ENCODE measurements around the gene GRK3.
"Not testable (repeated sequence)": the region's sequence is repeated elsewhere in the genome, so short reads cannot be mapped to it uniquely, and the experiment has no call there.

The GRK3 gene

DNA sequence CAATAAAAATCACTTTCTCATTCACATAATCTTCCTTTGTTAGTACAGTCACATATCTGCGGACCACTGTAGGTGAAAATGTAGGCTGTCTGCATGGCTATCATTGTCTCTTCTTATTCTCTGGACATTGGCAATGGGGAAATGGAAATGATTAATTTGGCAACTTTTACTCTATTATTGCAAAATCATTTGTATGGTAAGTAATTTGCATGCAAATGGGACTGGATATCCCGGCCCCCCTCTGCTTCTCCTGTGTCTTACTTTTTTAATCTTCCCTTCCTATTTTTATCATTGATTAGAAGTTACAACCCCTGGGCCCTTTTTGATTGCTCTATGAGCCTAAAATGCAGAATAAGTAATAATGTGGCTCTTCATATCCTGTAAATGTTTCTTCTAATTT lies 6.0 kb downstream of the GRK3 start:
- no peak for DNase-seq (ENCODE audit: low read depth in 2 of 3, low spot score in 2 of 3)

DNA sequence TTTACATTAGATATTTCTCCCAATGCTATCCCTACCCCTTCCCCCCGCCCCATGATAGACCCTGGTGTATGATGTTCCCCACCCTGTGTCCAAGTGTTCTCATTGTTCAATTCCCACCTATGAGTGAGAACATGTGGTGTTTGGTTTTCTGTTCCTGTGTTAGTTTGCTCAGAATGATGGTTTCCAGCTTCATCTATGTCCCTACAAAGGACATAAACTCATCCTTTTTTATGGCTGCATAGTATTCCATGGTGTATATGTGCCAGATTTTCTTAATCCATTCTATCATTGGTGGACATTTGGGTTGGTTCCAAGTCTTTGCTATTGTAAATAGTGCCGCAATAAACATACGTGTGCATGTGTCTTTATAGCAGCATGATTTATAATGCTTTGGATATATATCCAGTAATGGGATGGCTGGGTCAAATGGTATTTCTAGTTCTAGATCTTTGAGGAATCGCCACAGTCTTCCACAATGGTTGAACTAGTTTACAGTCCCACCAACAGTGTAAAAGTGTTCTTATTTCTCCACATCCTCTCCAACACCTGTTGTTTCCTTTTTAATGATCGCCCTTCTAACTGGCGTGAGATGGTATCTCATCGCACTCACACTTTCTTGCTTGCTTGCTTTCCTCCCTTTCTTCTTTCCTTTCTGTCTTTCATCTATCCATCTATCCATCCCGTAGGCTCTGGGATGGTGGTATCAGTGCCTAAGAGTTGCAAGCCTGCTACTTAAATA lies 7.7 kb downstream of the GRK3 start:
- not testable (repeated sequence) for DNase-seq (ENCODE audit: low read depth in 2 of 3, low spot score in 2 of 3)

DNA sequence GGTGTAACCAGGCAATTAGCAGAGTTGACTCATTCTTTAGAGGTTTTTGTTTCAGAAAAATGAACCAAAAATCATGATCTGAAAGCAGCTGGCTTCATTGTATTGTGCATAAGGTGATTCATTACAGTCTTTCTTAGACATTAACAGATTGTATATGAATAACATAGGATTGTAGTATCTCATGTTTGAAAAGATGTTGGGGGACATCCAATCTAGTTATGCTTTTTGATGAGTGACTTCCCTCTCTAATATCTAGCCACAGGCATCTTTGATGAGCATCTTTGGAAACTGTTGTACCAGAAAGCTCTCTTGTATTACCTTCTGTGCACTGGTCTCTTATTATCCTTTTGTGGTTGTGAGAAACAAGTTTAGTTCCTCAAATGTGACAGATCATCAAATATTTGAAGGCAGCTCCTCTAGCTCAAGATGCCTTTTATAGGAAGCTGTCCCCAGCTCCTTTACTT lies 8.3 kb downstream of the GRK3 start:
- DNase-seq (ENCODE audit: low read depth in 2 of 3, low spot score in 2 of 3): no peak

DNA sequence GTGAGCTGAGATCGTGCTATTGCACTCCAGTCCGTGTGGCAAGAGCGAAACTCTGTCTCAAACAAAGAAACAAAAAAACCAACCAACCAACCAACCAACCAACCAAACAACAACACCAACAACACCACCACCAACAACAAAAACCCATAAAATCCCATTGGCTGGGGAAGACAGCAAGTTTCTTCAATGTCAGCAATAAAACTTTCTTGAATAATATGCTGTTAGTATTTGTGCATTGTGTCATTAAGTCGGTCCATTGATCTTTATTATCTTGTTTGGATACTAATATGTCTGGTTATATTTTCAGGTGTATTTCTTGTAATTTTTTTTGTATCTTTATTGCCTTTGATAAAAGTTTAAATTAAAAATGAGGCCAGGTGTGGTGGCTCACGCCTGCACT lies 9.4 kb downstream of the GRK3 start:
- no peak for DNase-seq (ENCODE audit: low read depth in 2 of 3, low spot score in 2 of 3)

DNA sequence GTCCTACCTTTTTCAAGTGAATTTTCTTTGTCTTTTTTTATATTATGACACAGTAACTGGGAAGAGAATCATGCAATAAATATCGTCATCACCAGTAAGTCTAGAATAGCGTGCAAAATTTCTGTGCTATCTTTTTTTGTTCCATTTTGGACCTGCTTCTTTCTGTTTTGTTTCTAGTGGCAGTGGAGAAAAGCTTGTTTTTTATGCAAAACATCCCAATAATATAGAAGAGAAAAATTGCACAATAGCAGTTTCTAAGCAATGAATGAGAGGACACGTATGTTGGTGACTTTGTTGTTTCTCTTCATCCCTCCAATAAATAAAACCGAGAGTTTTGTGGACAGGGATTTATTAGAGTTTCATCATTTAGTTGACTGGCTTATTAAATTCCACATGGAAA lies 10.3 kb downstream of the GRK3 start:
- DNase-seq (ENCODE audit: low read depth in 2 of 3, low spot score in 2 of 3): no peak

DNA sequence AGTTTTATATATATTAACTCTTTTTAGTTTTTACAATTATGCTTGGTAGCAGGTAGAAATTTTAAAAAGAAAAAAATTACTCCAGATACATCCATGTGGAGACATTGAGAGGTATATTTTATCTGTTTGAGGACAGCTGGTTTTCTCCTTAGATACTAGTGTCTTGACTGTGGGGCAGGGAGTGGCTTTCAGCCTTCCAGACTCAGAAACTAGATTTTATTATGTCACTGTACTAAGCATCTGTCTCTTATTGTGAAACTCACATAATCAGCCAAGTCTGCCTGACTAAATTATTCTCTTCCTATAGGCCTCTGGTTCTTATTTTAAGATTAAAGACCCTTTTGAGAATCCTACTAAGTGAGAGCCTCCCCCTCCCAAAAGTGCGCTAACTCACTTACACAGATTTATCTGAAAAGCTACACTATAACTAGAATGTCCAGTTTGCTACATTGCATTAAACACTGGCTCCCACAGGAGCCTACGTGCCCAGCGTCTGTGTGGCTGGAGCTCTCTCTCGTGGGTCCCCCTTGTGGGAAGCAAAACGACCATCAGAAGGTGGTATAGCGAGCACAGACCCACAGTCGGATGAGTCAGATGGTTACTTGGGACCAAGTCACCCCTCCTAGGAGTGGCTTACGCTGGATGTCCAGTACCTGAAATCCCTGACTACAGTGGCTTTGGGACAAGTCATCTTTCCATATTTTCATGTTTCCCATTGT lies 11.4 kb downstream of the GRK3 start:
- not testable (repeated sequence) for DNase-seq (ENCODE audit: low read depth in 2 of 3, low spot score in 2 of 3)

DNA sequence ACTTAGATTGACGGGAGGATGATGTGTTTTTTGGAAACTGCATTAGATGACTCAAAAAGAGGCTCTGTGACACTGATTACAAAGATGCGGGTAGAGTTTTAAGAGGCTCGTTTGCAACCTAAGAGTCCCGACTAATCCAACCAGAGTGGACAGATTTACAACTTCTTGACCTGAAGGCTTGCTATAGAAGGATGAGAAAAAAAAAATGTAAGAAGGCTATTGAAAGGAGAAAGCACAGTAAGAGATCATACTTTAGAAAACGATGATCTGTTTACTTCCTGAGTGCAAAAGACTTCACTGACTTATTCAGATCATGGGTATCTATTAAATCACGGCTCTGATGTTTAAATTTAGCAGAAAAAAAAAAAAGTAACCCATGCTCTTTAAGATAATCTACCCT lies 17.0 kb downstream of the GRK3 start:
- not testable (repeated sequence) for DNase-seq (ENCODE audit: low read depth in 2 of 3, low spot score in 2 of 3)

DNA sequence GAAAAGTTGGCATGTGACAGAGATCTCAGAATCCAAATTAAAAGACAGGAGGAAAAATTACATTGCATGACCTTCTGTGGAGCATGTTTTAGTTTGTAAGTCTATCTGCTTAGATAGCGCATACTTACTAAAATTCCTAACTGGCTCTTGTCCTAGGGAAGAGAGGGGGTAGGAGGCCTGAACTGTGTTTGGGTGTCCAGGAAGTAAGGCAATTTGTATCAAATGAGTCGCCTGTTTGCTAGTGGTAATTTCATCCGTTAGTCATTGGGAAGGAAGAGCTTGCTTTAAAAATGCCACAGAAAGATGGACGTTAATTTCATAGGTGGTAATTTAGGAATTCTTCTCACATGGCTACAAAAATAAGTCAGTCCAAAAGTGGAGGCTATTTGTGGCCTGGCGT lies 18.5 kb downstream of the GRK3 start:
- no peak for DNase-seq (ENCODE audit: low read depth in 2 of 3, low spot score in 2 of 3)

DNA sequence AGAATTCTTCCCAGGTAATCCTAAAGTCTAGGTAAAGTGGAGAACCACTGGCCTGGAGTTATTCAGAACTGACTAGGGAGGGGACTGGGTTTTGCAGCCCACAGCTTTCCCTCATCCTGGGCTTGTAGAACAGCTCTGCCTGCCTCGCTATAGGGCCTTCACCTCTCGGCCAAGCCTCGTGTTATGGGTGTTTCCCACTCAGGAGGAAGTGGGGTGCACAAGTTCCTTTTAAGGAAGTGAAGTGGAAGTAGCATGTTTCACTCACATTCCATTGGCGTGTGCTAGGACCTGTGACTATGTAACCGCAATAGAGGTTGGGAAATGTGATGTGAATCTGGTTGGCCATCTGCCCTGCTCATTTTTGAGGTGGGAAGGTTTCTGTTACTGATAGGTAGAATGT lies 20.5 kb downstream of the GRK3 start:
- not testable (repeated sequence) for DNase-seq (ENCODE audit: low read depth in 2 of 3, low spot score in 2 of 3)

DNA sequence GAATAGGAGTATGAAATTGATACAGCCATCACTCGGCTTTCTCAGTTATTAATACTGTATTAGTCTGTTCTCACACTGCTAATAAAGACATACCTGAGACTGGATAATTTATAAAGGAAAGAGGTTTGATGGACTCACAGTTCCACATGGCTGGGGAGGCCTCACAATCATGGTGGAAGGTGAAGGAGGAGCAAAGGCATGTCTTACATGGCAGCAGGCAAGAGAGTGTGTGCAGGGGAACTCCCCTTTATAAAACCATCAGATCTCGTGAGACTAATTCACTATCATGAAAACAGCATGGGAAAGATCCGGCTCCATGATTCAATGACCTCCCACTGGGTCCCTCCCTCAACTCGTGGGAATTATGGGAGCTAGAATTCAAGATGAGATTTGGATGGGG lies 25.2 kb downstream of the GRK3 start:
- not testable (repeated sequence) for DNase-seq (ENCODE audit: low read depth in 2 of 3, low spot score in 2 of 3)

DNA sequence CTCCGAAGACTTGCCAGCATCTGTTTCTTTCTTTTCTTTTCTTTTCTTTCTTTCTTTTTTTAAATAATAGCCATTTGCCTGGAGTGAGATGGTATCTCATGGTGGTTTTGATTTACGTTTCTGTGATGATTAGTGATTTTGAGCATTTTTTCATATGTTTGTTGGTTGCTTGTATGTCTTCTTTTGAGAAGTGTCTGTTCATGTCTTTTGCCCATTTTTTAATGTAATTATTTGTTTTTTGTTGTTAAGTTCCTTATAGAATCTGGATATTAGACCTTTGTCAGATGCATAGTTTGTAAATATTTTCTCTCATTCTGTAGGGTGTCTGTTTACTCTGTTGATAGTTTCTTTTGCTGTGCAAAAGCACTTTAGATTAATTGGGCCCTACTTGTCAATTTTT lies 28.8 kb downstream of the GRK3 start:
- not testable (repeated sequence) for DNase-seq (ENCODE audit: low read depth in 2 of 3, low spot score in 2 of 3)

DNA sequence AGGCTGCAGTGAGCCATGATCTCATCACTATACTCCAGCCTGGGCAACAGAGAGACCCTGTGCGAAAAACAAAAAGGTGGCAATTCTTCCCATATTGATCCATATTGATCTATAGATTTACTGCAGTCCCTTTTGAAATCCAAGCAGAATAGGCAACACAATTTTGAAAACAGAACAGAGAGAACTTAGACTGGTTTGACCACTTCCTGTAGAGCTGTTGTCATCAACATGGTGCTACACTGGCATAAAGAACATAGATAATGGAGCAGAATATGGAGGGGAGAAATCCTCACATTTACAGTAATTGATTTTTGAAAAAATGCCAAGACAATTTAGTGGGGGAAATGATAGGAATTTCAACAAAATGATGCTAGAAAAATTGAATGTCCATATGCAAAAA lies 34.1 kb downstream of the GRK3 start:
- DNase-seq (ENCODE audit: low read depth in 2 of 3, low spot score in 2 of 3): no peak

DNA sequence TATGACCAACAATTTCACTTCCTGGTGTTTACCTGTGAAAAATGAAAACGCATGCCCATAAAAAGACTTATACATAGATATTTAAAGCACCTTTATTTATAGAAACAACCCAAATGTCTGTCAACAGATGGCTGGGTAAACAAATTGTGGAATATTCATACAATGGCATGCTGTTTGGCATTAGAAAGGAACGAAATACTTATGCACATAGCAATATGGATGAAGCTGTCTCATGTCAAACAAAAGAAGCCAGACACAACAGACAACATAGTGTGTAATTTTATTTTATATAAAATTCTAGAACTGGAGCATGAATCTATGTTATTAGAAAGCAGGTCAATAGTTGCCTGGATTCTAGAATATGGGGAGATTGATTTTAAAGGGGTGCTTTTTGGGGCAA lies 38.0 kb downstream of the GRK3 start:
- DNase-seq (ENCODE audit: low read depth in 2 of 3, low spot score in 2 of 3): no peak

DNA sequence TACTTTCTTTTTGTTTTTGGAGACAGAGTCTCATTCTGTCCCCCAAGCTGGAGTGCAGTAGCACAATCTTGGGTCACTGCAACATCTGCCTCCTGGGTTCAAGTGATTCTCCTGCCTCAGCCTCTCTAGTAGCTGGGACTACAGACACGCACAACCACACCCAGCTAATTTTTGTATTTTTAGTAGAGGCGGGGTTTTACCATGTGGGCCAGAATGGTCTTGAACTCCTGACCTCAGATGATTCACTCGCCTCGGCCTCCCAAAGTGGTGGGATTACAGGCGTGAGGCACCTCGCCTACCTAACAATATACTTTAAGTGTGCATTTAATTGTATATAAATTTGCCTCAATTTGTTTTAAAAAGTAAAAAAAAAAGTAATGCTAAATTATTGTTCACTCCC lies 38.4 kb downstream of the GRK3 start:
- no peak for DNase-seq (ENCODE audit: low read depth in 2 of 3, low spot score in 2 of 3)

DNA sequence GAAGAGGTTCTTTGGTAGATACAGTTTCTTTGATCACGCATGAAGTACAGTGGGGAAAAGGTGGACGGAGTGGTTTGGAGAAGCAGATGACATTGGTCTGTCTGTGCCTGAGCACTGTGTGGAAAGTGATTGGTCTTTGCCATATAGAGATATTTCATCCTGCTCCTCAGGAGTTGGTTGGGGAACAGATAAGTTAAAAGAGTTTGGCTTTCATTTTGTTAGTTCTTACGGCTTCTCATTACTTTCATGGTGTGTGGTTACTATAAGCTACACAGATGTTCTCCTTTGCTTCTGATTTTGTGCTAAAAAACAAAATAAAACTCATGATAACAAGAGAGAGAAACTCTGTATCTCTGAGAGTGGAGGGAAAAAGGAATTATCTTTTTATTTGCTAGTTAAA lies 40.7 kb downstream of the GRK3 start:
- DNase-seq (ENCODE audit: low read depth in 2 of 3, low spot score in 2 of 3): not testable (repeated sequence)

DNA sequence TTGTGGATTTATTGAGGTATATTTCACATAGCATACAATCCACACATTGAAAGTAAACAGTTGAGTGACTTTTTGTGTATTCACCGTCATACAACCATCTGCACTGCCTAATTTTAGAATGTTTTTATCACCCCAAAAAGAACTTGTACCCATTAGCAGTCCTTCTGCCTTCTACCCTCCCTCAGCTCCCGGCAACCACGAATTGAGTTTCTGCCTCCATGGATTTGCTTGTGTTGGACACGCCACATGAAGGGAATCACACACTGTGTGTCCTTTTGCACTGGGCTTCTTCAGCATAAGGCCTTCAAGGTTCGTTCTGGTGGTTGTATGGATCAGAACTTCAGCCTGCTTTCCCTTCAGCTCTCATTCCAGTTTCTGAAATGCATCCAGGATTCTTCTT lies 41.1 kb downstream of the GRK3 start:
- DNase-seq (ENCODE audit: low read depth in 2 of 3, low spot score in 2 of 3): not testable (repeated sequence)

DNA sequence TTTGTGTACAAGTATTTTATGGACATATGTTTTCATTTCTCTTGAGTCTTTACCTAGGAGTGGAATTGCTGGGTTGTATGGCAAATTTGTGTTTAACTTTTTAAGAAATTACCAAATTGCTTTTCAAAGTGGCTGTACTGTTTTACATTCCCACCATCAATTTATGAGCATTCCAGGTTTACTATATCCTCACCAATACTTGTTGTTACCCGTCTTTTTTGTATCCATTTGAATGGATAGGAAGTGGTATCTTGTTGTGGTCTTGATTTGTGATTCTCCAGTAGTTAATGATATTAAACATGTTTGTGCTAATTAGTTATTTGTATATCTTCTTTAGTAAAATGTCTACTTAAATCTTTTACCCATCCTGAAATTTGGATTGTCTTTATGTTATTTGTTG lies 46.8 kb downstream of the GRK3 start:
- not testable (repeated sequence) for DNase-seq (ENCODE audit: low read depth in 2 of 3, low spot score in 2 of 3)

DNA sequence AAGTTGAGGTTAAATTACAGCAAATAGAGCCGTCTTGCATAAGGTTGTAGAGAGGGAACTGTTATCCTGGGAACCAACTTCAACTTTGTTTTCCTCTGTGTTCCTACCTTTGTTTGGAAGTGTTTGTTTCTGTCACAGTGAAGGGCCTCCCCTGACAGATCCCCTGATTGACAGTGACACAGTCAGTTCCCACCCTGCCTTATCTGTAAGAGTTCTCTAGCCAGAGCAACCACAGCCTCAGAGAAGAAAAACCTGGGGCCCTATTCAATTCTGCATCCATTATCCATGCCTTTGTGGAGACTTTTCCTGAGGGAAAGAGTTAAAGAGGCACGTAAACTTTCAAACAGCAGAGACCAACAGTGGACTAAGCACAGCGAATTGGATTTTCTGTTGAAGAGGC lies 48.7 kb downstream of the GRK3 start:
- not testable (repeated sequence) for DNase-seq (ENCODE audit: low read depth in 2 of 3, low spot score in 2 of 3)

DNA sequence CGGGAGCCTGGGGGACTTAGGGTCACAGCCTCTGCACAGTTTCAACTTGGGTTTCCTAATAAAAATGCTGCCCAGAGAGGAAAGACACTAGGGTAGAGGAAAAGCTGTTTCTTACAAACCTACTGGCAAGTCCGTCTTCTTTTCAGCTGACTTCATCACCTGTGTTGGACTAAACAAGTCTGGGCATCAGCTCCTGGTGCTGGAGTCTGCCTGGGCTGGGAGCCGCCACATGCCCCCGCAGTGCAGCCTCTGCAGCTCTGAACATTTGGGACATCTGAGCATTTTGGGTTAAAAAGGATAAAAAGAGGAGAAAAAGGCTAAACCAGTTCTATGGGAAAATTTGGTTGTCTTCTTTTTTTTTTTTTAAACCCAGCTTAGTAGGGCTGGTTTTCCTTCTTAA lies 49.1 kb downstream of the GRK3 start:
- not testable (repeated sequence) for DNase-seq (ENCODE audit: low read depth in 2 of 3, low spot score in 2 of 3)

DNA sequence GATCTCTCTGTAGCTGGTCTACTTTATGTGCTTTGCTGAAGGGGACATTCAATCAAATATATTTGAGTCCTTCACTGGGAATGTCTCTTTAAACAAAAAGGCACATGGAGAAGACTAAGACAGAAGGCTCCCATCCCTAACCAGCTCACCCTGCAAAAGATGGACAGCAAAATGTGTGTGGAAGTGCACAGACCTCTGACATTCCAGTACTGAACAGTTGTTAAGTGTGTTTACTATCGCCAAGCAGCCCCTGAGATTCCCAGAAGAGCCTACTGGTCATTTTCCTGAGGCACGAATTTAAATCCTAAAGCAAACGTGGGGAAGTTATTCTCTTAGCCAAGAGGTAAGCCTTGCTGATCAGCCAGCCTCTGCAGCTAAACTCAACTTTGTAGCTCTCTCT lies 50.3 kb downstream of the GRK3 start:
- not testable (repeated sequence) for DNase-seq (ENCODE audit: low read depth in 2 of 3, low spot score in 2 of 3)

DNA sequence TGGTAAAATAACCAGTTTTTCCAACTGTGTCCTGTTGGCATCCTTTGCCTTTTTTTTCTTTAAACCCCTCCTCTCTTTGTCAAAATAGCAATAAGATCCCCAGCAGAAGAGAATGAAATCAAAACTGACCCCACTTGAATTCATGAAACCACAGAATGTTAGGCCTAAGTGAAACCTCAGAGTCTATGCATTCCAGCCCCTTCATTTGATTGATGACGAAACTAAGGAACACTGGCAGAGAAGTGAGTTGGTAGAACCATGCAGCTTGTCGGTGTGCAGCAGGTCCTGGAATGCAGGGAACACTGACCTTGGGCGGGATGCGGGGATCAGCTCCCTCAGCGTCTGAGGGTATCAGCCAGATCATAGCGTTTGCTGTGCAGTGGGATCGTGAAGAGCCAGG lies 57.5 kb downstream of the GRK3 start:
- DNase-seq (ENCODE audit: low read depth in 2 of 3, low spot score in 2 of 3): no peak

DNA sequence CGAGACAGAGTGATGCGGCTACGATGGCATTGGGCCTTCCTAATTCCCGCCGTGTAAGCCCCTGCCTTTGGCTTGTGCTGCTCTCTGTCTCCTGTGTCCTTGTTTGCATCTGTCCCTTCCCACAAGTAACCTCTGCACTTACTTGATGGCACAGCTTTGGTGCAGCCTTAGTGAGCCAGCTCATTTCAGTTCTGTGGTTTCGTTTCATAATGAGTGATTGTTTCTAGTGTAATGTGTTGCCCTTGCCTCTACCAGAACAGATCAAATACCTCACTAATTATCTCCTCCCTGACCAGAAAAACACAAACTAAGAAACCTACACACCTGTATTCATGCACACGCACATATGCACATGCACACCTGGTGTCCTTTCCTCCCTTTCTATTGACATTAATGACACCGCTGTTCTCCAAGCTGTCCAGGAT lies 58.8 kb downstream of the GRK3 start:
- DNase-seq (ENCODE audit: low read depth in 2 of 3, low spot score in 2 of 3): no peak

DNA sequence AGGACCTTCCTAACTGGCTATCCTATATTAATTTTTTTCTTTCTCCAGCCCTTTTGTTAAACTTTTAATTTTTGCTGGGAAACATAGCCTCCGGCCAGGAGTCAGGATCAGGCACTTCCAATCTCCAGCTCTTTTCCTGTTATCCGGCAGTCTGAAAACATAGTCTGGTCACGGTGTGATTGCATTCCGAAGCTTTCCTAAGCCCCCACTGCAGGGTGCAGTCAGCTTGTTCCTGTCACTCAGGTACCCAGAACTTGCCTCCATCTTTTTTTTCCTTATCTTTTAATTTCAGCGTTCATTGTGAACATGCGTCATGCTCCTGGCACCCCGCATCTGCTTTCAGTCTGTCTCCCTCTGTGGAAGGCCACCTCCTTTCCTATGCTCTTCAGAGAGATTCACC lies 59.4 kb downstream of the GRK3 start:
- no peak for DNase-seq (ENCODE audit: low read depth in 2 of 3, low spot score in 2 of 3)

All from activated CD8-positive, alpha-beta memory T cell treated with anti-CD3 and anti-CD28 coated beads for 48 hours (primary cell).